WI38 (cell line): ENCODE results near the gene EPN2.

Source experiments
- H3K4me3 ChIP-seq: 2 replicates; pipeline ENCODE4 v1.5.1; 2011; ENCODE audit warnings: low read depth, mild to moderate bottlenecking, control low read depth, low read length
- TF ChIP-seq, protein P1 (sequence below): IDR thresholded peaks from 2 replicates; pipeline ENCODE4 v1.5.1; 2012; ENCODE audit warnings: low read depth, mild to moderate bottlenecking, control low read depth, low read length

Gene EPN2

DNA sequence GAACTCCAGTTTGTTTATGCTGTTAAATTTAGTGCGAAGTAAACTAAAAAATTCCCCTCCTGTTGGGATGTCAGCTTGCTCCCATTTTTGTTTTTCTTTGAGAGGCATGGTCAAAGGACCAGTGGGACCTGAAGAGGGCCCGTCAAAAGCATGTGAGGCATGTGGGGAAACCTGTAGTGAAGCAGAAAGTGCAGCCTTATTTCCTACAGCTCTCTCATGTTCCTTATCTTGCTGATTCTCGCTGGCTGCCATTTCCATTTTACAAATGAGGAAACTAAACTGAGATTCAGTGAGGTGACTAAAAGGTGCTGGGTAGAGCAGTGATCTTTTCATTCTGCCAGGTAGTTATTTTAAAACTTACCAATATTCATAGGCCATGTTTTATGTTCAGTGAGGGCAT is 27.1 kb downstream of the EPN2 start:
- H3K4me3 ChIP-seq: no peak overlapping the region
- TF ChIP-seq, protein P1, sequence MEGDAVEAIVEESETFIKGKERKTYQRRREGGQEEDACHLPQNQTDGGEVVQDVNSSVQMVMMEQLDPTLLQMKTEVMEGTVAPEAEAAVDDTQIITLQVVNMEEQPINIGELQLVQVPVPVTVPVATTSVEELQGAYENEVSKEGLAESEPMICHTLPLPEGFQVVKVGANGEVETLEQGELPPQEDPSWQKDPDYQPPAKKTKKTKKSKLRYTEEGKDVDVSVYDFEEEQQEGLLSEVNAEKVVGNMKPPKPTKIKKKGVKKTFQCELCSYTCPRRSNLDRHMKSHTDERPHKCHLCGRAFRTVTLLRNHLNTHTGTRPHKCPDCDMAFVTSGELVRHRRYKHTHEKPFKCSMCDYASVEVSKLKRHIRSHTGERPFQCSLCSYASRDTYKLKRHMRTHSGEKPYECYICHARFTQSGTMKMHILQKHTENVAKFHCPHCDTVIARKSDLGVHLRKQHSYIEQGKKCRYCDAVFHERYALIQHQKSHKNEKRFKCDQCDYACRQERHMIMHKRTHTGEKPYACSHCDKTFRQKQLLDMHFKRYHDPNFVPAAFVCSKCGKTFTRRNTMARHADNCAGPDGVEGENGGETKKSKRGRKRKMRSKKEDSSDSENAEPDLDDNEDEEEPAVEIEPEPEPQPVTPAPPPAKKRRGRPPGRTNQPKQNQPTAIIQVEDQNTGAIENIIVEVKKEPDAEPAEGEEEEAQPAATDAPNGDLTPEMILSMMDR: no peak

GRCh38 chr17:19264681-19265080 is 27.5 kb downstream of the EPN2 start:
- no peak overlapping the region for H3K4me3 ChIP-seq
- TF ChIP-seq, protein P1: no peak

DNA sequence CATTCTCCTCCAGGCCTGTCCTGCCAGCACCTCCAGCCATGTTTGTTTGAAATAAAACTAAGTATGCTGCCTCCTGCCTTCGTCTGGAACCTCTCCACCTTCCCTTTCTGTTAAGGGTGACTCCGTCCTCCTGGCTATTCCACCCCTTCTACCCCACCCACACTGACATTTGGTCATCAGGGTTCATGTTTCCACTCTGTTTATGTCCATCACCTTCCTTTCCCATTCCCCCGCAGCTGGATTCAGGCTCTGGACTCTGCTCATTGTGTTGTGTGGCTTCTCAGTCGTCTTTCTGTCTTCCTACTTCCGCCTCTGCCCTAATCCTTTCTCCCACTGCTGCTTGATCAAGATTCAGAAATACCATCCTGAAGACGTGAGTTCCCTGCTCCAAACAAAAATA is 28.6 kb downstream of the EPN2 start:
- no peak overlapping the region for H3K4me3 ChIP-seq
- TF ChIP-seq, protein P1: no peak

DNA sequence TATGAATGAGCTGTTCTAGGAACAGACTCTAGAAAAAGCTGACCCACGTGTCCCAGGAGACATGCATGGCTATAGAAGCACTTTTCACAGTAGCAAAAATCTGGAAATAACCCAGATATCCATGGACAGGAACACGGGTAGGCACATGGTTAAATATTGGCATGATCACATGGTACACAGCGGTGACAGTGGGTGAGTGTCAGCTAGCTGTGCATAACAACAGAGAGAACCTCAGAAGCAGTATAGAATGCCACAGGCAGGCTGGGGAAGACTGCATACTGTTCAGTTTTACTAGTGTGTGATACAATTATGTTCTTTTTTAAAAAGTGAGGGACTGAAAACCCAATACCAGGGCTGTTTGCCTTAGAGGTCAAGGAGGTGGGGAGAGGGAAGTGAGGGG is 31.4 kb downstream of the EPN2 start:
- TF ChIP-seq, protein P1: no peak
- H3K4me3 ChIP-seq: no peak overlapping the region

DNA sequence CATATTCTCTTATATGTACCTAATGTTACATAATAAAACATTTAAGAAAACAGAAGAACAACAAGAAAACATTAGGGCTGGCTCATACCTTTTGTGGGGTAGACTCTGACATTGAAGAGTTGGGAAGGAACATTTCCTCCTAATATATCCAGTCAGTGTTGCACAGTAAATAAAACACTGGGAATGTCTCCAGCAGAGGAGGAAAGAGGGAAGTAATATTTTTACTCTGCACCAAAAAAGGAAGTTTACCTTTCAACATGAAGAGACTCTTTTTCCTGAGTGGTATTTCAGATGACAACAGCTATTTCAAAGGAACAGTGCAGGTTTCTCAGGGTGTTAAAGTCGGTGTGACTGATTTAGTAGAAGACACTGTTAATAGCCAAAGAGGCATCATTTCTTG is 31.9 kb downstream of the EPN2 start:
- TF ChIP-seq, protein P1: no peak
- H3K4me3 ChIP-seq: no peak overlapping the region

DNA sequence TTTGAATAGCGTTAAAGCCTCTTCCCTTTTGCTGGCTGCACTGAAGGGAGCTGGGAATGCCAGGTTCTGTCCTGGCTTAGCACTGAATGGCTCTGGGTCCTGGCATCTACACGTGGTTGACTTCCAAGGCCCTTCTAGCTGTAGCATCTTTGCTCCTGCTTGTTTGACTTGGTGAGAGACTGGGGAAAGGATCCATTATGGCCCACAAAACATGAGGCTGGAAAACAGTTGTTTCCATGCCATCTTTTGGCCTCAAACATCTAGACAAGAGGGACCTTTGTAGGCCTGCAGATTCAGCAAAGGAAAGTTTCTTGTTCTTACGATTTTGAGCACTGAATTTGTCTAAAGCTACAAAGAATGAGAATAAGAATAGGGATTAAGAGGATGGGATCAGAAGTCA is 32.5 kb downstream of the EPN2 start:
- no peak overlapping the region for H3K4me3 ChIP-seq
- TF ChIP-seq, protein P1: no peak

GRCh38 chr17:19270347-19270703 is 33.2 kb downstream of the EPN2 start:
- H3K4me3 ChIP-seq: no peak overlapping the region
- TF ChIP-seq, protein P1: no peak
